K562 (cell line): ENCODE data around the gene AQP2. TPM values are rescaled to one million over a fixed set of nuclear protein-coding genes. Genes with fewer than 3 reads are reported as not detected.

Experiments
- ATAC-seq: fragments of 200-7000 bp; cut with Tn5 transposase; 3 replicates; pipeline ENCODE4 v1.9.1; 2020; ENCODE audit warnings: moderate library complexity
- BruUV-seq: library from RNA; stranded (reverse); fragments of 400-500 nt; replicated peaks from 2 replicates; lab custom pipeline; 2021; lab: Mats Ljungman, UMichigan
- CTCF ChIA-PET: fragments of 300-600 bp; formaldehyde crosslinking; extraction: SDS; loops from one replicate; lab custom pipeline; 2021; ENCODE audit warnings: low intra/inter-chr PET ratio; lab: Yijun Ruan, JAX
- POLR2A ChIA-PET: fragments of 300-600, 350-650 bp; sonication (Branson Sonifier 250); formaldehyde crosslinking; extraction: SDS; loops from one replicate; lab custom pipeline; 2021; ENCODE audit warnings: antibody characterized with exemption, inconsistent platforms; lab: Yijun Ruan, JAX
- DNase-seq, 4 experiments: peaks; one replicate each; pipeline versions ENCODE4 v3.0.0 to v3.0.0-alpha.2; 2011 to 2018; ENCODE audit warnings: low spot score in 3 of 4, mixed read lengths in 3 of 4; ENCODE audit errors: extremely low read depth in 1 of 4
- FAIRE-seq: peaks from 2 replicates; lab custom pipeline; 2011; peaks lifted over from hg19 to GRCh38; lab: Jason Lieb, UNC
- H2AFZ ChIP-seq: 2 replicates; pipeline ENCODE4 v1.6.0; 2011; ENCODE audit warnings: low read depth, low read length, control low read depth, inconsistent platforms
- H3K27ac ChIP-seq: fragments of 200-600 bp; 3 replicates; pipeline ENCODE4 v1.8.0; 2011; ENCODE audit warnings: low read depth, mild to moderate bottlenecking, control low read depth, inconsistent platforms, low read length, moderate library complexity, mixed read lengths; ENCODE audit errors: extremely low read depth
- H3K27me3 ChIP-seq, 2 experiments: fragments of 300-600 bp in 1 of 2; 2 replicates in 1 of 2; 3 replicates in 1 of 2; pipeline versions ENCODE4 v1.6.0 to v1.8.0; 2011; ENCODE audit warnings: inconsistent platforms in 2 of 2, low read length in 2 of 2, mild to moderate bottlenecking in 1 of 2, mixed read lengths in 1 of 2, moderate library complexity in 1 of 2; ENCODE audit not compliant: control insufficient read depth in 2 of 2, insufficient read depth in 2 of 2
- H3K36me3 ChIP-seq: fragments of 300-600 bp; 3 replicates; pipeline ENCODE4 v1.8.0; 2011; ENCODE audit warnings: mild to moderate bottlenecking, low read length, inconsistent platforms; ENCODE audit not compliant: control insufficient read depth, insufficient read depth
- H3K4me1 ChIP-seq, 2 experiments: fragments of 200-600 bp in 1 of 2; replicated peaks in 1 of 2; 2 replicates in 1 of 2; 3 replicates in 1 of 2; pipeline versions ENCODE4 v1.5.1 to v1.8.0; 2011; ENCODE audit warnings: inconsistent platforms in 2 of 2, low read length in 2 of 2, mild to moderate bottlenecking in 1 of 2, mixed read lengths in 1 of 2, moderate library complexity in 1 of 2; ENCODE audit not compliant: control insufficient read depth in 2 of 2, insufficient read depth in 2 of 2
- H3K4me2 ChIP-seq: 2 replicates; pipeline ENCODE4 v1.6.1; 2011; ENCODE audit warnings: low read length, control low read depth, inconsistent platforms, mixed read lengths; ENCODE audit not compliant: insufficient read depth
- H3K4me3 ChIP-seq: fragments of 200-600 bp; sonication (generic), shearing (Covaris generic); 2 replicates; pipeline ENCODE4 v1.5.1; 2016; ENCODE audit warnings: control low read depth, inconsistent platforms
- H3K79me2 ChIP-seq: fragments of 200-600 bp; 3 replicates; pipeline ENCODE4 v1.8.0; 2011; ENCODE audit warnings: low read length, inconsistent platforms; ENCODE audit not compliant: control insufficient read depth, insufficient read depth
- H3K9ac ChIP-seq, 2 experiments: 2 replicates each; pipeline versions ENCODE4 v1.6.0 to v1.6.1; 2011; ENCODE audit warnings: low read depth in 2 of 2, low read length in 2 of 2, control low read depth in 1 of 2, inconsistent platforms in 1 of 2, mild to moderate bottlenecking in 1 of 2, mixed read lengths in 1 of 2; ENCODE audit not compliant: insufficient read depth in 1 of 2
- H3K9me1 ChIP-seq: one replicate; pipeline ENCODE4 v1.6.0; 2011; ENCODE audit warnings: inconsistent platforms, mild to moderate bottlenecking, low read length, moderate library complexity; ENCODE audit not compliant: control insufficient read depth, insufficient read depth
- H3K9me3 ChIP-seq: replicated peaks from 2 replicates; pipeline ENCODE4 v1.5.1; 2011; ENCODE audit warnings: low read depth, low read length, inconsistent platforms; ENCODE audit not compliant: control insufficient read depth, insufficient read depth
- H4K20me1 ChIP-seq: replicated peaks from 2 replicates; pipeline ENCODE4 v1.6.1; 2011; ENCODE audit warnings: low read length, inconsistent platforms, mixed read lengths; ENCODE audit not compliant: control insufficient read depth, insufficient read depth
- ADNP ChIP-seq: fragments of 200-800 bp; sonication (Bioruptor generic); IDR thresholded peaks from 2 replicates; pipeline ENCODE4 v1.6.1; 2016; ENCODE audit warnings: missing genetic modification characterization, missing compliant biosample characterization
- CBFA2T3 ChIP-seq: fragments of 450-650 bp; IDR thresholded peaks from 2 replicates; pipeline ENCODE4 v1.6.1; 2017
- NR2F6 ChIP-seq: fragments of 450-650 bp; formaldehyde crosslinking; IDR thresholded peaks from 2 replicates; pipeline ENCODE4 v1.4.0; 2020; ENCODE audit warnings: mild to moderate bottlenecking
- YY1 ChIP-seq, 3 experiments: IDR thresholded peaks; 2 replicates each; pipeline ENCODE4 v1.6.1; 2011; ENCODE audit warnings: low read length in 2 of 3, mild to moderate bottlenecking in 2 of 3, moderate library complexity in 2 of 3, borderline replicate concordance in 1 of 3, control low read depth in 1 of 3, low read depth in 1 of 3; ENCODE audit not compliant: insufficient read depth in 3 of 3, insufficient replicate concordance in 2 of 3, control insufficient read depth in 1 of 3, insufficient read length in 1 of 3; ENCODE audit errors: extremely low read depth in 1 of 3
- ZNF512 ChIP-seq: IDR thresholded peaks from 2 replicates; pipeline ENCODE4 v1.6.1; 2016; ENCODE audit warnings: missing genetic modification characterization, missing compliant biosample characterization
- ZNF740 ChIP-seq, 3 experiments: fragments of 200-800 bp in 1 of 3; sonication (Bioruptor generic) in 1 of 3; sonication (generic) in 1 of 3; formaldehyde crosslinking in 1 of 3; IDR thresholded peaks; 2 replicates each; pipeline versions ENCODE4 v1.6.1 to v1.8.0; 2016 to 2022; ENCODE audit warnings: mild to moderate bottlenecking in 2 of 3, missing compliant biosample characterization in 2 of 3, missing genetic modification characterization in 2 of 3, missing genetic modification reagents in 1 of 3
- WGBS: fragments of 100-300 bp; shearing (Covaris generic); methylation state at CpG from one replicate; pipeline ENCODE4 v1.1.6; 2016; ENCODE audit warnings: low coverage, mixed read lengths; ENCODE audit not compliant: insufficient coverage; ENCODE audit errors: missing lambda C conversion rate; 5-methylcytosine and 5-hydroxymethylcytosine counted together
- in situ Hi-C: fragments of 300-500 bp; cut with MboI; formaldehyde crosslinking; loops from 4 replicates; pipeline ENCODE4 v1.15.0; 2018; ENCODE audit warnings: inconsistent platforms, mixed read lengths
- intact Hi-C: fragments of 100-400 bp; cut with micrococcal nuclease; formaldehyde crosslinking; loops from 2 replicates; pipeline ENCODE4 v1.14.2; 2022
- polyA plus RNA-seq, 8 experiments: library from polyadenylated mRNA; depleted of rRNA in 4 of 8; stranded (reverse) in 5 of 8; unstranded in 3 of 8; fragments of >200 nt; fragmentation: Nextera tagmentation in 2 of 8; fragmentation: Illumina TruSeq in 1 of 8; extraction: Ambion mirVana in 2 of 8; extraction: Trizol in 1 of 8; gene quantifications; 2 replicates each; pipeline versions ENCODE4 v1.2.1 to v1.2.3, GENCODE V29; 2011 to 2014; ENCODE audit warnings: inconsistent platforms in 1 of 8, missing spikeins in 1 of 8
- total RNA-seq, 7 experiments: library from RNA; depleted of rRNA in 6 of 7; stranded (reverse); fragments of >200 nt in 6 of 7; fragmentation: Illumina TruSeq in 2 of 7; extraction: Trizol in 2 of 7; gene quantifications; 2 replicates each; pipeline versions ENCODE4 v1.2.1 to v1.2.3, GENCODE V29; 2011 to 2021; ENCODE audit warnings: low replicate concordance in 1 of 7
- TF ChIP-seq, protein P1 (sequence below): sonication (generic); formaldehyde crosslinking; IDR thresholded peaks from 2 replicates; pipeline ENCODE4 v1.4.0; 2020; ENCODE audit warnings: mild to moderate bottlenecking, missing genetic modification reagents

AQP2 gene
- total and polyA plus RNA-seq, 9 of the 15 experiments (the other 6 are each of a cell fraction or from before 2014, with no cell fraction given): not detected

DNA sequence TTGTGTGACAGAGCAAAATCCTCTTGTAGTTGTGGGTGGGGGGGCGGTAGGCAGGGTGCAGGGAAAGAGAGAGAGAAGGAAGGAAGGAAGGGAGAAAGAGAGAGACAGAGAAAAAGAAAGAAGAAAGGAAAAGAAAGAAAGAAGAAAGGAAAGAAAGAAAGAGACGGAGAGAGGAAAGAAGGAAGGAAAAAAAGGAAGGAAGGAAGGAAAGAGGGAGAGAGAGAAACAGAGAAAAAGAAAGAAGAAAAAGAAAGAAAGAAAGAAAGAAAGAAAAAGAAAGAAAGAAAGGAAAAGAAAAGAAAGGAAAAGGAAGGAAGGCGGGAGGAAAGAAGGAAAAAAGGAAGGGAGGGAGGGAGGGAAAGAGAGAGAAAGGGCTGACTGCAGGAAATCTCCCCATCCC, 29.2 kb upstream of the AQP2 start (continued):
- TF ChIP-seq ZNF740 (CRISPR knock-in tag; IDR thresholded peaks at IDR 0.05) (no peak), ZNF740 (tag; IDR thresholded peaks at IDR 0.05) (0 out of 4 replicates have a peak, but pooled peaks of 1 of the 2 experiments have one; percentile 21), YY1 (IDR thresholded peaks at IDR 0.05; ENCODE audit: borderline replicate concordance in 1 of 3, control insufficient read depth in 1 of 3, extremely low read depth in 1 of 3, insufficient read depth in 3 of 3, insufficient read length in 1 of 3, insufficient replicate concordance in 2 of 3, low read depth in 1 of 3, low read length in 2 of 3) (no peak), NR2F6 (CRISPR knock-in tag) (no peak), ZNF512 (peak; percentile 96)
- TF ChIP-seq, all 486 proteins: peak for 2

- peaks cover 5 to 44% of the 10 kb centered on the region in 2 experiments; a peak in 4 of 5 replicates for H3K27me3 ChIP-seq
- DNase-seq (no peak), ATAC-seq (no peak), FAIRE-seq (no peak)
- H3K4me2 ChIP-seq: no peak overlapping the region
- no peaks in the 10 kb centered on the region for H3K36me3 ChIP-seq
- POLR2A ChIA-PET: interaction anchor here (0.6 kb wide), 2 partner anchors 15 to 24 kb away, joined by 3 to 4 read pairs; no protein-coding TSS in a partner anchor
- H4K20me1 ChIP-seq: no peaks in the 10 kb centered on the region
- intact Hi-C loops (no loop called here), in situ Hi-C loops (no loop called here)
- no peaks in the 10 kb centered on the region for H3K79me2 ChIP-seq
- no peak overlapping the region for H2AFZ ChIP-seq
- TF ChIP-seq CBFA2T3 (peak; percentile 13; the same call in 1 of the 2 replicates), ADNP (tag) (no peak)
- TF ChIP-seq, protein P1, sequence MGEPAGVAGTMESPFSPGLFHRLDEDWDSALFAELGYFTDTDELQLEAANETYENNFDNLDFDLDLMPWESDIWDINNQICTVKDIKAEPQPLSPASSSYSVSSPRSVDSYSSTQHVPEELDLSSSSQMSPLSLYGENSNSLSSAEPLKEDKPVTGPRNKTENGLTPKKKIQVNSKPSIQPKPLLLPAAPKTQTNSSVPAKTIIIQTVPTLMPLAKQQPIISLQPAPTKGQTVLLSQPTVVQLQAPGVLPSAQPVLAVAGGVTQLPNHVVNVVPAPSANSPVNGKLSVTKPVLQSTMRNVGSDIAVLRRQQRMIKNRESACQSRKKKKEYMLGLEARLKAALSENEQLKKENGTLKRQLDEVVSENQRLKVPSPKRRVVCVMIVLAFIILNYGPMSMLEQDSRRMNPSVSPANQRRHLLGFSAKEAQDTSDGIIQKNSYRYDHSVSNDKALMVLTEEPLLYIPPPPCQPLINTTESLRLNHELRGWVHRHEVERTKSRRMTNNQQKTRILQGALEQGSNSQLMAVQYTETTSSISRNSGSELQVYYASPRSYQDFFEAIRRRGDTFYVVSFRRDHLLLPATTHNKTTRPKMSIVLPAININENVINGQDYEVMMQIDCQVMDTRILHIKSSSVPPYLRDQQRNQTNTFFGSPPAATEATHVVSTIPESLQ: no peak
- H3K4me1 ChIP-seq: no peaks in the 10 kb centered on the region
- H3K4me3 ChIP-seq: no peak overlapping the region
- no TSS peak for BruUV-seq
- CTCF ChIA-PET: no interaction called here
- WGBS: 5% methylated on average over 6 of the region's 6 CpGs
- no peaks in the 10 kb centered on the region for H3K9me3 ChIP-seq
- H3K9ac ChIP-seq: no peak overlapping the region
- H3K9me1 ChIP-seq: no peaks in the 10 kb centered on the region
- H3K27ac ChIP-seq: no peak overlapping the region
Observed at GRCh38 chr12:49921936-49922335, 28.6 kb upstream of the AQP2 start.
